Superior temporal gyrus (tissue), 1 donor: Measurements from ENCODE around the gene PDGFB.
"Not testable (repeated sequence)": the region's sequence is repeated elsewhere in the genome, so short reads cannot be mapped to it uniquely, and the experiment has no call there.

Source experiments
- DNase-seq: peaks from one replicate; pipeline ENCODE4 v3.0.0-alpha.2; 2016; ENCODE audit errors: extremely low spot score

PDGFB gene

DNA sequence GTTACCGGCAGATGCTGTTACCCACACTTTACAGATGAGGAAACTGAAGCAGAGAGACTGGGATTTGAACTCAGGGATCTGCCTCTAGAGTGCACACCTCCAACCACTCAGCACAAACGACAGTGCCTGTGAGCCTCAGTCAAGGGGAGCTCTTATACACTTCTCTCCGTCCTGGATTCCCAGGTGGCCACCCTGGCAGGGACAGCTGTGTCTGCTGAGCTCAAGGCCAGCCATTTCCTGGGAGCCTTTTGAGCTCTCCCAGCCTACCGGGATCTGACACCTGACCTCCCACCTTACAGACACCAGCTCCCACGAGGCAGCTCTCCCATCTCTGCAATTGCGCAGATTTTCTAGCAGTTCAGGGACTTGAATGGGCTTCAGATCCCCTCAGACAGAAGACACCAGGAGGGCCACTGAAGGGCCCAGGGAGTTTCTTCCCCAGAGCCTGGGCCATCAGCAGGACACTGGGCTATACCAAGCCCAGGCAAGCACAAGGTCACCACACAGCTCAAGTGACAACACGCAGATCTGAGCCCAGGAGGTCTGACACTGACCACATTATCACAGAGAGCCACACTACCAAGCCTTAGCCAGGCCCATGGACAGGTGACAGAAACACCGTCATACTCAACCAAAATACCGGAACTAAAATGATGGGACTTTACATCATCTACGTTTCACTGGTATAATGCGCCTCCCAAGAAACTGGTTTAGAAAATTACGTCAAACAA lies 17.1 kb downstream of the PDGFB start:
- no peak for DNase-seq

DNA sequence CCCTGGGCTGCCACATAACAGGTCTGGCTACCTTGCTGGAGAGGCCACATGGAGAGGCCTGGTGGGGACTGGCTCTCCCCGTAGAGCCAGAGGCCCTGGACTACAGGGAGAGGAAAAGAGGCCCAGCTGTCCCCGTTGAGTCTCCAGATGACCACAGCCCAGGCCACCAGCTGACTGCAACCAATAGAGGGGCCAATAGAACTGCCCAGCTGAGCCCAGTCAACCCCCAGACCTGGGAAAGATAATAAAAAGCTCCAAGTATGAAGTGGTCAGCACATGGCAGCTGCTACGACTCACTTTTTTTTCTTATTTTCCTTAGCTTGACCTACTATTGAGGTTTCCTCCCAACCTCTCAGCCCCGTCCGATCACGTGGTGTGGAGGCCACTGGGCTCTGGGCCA lies 18.4 kb downstream of the PDGFB start:
- DNase-seq, result no peak

DNA sequence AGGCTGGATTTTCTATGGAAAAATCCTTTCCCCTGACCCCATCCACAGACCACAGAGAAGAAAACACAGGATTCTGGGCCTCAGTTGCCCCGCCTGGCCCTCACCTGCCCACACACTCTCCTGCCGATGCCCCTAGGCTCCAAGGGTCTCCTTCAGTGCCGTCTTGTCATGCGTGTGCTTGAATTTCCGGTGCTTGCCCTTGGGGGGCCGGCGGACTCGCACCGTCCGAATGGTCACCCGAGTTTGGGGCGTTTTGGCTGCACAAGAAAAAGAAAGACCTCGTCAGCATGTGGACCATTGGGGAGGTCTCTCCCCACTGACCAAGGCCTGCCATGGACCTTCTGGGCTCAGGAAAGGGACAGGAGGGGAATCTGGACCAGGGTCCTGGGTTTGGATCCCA lies 19.2 kb downstream of the PDGFB start:
- DNase-seq, result no peak

DNA sequence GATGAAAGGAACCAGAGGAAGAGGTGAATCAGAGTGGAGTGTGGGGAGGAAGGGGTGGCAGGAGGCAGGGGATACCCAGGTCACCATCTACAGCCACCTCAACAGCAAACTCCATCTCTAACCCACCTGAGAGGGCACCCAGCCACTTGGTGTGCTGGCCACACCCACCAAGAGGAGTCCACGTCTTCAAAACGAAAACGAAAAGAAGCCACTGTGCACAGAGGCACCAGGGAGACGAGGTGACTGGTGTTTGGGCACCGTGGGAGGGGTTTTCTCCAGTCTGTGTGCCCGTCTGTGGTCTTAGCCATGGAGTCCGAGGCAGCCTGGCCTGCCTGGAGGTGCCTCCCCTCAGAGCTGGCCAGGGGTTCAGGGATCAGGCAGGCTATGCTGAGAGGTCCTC lies 20.2 kb downstream of the PDGFB start:
- no peak for DNase-seq

DNA sequence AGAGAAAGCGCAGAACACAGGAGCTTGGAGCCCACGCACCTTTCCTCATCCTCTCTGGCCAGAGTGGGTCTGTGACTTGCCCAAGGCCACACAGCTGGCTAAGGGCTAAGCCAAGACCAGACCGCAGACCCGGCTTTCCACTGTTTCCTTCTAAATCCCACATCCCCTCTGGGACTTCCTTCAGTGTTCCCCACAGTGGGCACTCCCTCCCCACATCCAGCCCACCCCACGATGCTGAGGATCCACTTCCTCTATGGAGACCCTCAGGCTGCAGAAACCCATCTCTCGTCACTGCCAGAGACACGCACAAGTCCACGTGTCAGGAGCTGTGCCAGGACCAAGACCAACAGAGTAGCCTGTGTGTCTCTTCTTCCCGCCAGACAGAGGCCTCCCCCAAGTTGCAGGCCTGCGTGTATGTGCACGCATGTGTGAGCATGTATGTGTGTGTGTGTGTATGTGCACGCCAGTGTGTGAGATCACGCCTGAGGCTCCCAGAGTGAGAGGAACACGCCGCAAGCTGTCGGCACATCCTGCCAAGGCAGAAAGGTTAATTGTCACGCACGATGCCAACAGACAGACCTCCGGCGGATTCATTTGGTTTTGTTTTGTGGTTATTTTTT lies 21.6 kb downstream of the PDGFB start:
- DNase-seq, result no peak

DNA sequence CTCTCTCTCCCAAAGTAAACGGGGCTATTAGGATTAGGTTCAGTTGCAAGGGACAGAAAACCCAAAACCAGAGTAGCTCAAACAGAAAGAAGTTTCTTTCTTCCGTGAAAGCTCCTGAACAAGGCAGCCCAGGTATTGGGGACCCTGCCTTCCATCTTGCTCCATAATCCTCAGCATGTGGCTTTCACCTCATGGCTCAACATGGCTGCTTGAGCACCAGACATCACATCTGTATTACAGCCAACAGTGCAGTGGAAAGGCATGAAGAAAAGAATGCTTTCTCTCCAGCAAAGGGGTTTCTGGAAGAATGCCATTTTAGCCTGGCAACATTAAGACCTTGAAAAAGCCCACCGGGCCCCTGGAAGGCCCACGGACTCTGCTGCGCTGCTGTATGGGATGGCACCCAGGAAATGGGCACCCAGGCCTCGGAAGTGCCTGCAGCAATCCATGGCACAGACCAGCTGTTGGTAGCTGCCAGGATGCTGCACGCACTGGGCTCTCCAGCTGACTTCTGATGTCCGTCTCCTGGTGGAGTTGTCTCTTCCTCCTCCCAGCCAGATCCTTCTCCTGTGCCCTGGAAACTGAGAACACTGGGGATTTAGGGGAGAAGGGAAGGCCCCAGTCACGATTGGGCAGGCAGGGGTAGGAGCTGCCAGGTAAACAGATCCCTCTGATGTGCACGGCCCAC lies 22.6 kb downstream of the PDGFB start:
- no peak for DNase-seq

DNA sequence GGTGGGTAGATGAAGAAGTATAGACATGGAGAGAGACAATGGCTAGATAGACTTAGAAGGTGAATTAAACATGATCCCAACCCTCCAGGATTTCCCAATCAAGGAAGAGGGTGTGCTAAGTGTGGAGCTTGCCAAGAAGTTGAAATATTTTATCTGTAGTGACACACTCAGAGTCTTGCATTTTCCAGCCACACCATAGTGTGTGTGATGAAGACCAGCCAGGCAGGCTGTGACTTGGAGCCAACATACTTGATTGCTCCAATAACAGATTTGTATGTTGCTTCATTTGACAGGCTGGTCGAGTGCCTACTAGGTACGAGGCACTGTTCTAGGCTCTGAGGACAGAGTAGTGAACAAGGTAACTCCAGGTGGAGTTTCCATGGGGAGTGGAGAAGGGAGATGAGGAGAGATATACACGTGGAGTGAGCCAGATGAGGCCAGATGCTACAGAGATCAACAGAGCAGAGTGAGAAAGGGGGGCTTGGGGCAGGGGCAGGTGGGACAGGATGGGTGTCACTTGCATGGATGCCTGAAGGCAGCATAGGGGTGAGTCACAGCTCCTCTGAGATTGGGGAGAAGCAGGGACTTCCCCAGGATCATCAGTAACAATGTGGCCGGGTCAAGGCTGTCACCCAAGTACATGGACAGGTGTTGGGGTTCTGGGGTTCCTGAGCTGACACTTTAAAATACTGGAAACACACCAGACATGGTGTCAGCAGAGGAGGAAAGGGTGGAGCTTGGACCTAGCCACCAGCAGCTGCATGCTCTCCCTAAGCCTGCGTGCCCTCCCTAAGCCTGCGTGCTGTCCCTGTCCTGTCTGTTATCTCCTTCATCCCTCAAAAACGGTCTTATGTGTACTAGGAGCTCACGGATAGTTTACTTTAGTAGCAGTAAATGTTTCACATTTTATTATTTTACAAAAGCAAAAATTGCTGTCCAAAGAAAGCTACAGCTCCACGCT lies 23.6 kb downstream of the PDGFB start:
- no peak for DNase-seq

DNA sequence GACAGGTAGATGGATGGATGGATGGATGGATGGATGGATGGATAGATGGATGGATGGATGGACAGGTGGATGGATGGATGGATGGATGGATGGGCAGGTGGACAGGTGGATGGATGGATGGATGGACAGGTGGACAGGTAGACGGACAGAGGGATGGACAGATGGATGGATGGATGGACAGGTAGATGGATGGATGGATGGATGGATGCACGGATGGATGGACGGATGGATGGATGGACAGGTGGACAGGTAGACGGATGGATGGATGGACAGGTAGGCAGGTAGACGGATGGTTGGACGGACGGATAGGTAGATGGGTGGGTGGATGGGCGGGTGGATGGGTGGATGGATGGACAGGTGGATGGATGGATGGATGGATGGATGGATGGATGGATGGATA lies 24.3 kb downstream of the PDGFB start:
- DNase-seq, result no peak

DNA sequence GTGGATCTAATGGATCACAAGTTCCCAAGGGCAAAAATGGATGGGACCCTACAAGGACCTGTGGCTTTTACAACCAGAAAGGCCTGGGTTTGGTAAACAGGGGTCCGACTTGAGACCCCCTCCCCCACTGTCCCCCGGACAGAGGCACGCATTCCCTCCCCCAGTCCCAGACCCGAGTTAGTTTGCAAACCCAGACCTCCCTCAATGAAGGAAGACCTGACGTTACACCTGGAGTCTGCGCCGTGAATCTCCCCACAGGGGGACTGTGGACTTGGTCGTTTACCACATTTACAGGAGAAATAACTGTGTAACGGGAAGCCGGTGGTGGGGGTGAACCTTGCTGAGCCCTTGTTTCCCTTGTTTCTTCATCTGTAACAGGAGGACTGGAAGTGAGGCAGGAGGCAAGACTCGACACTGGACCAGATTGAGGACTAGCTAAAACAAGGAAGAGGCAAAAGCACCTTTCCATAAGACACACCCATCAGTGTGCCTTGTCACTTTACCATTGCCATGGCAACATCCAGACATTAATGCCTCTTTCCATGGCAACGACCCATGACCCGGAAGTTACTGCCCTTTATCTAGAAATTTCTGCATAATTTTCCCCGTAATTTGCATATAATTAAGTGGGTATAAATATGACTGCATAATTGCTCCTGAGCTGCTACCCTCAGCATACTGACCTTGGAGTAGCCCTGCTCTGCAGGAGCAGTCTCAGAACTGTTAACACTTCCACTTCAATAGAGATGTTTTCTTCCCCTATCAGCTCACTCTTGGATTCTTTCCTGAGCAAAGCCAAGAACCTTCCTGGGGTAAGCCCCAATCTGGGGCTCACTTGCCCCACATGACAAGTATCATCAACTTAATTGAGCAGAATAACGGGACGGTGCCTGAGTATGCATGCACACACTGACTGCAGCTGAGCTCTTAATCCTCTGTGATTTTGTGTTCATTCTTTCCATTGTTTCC lies 25.4 kb downstream of the PDGFB start:
- DNase-seq, result no peak

DNA sequence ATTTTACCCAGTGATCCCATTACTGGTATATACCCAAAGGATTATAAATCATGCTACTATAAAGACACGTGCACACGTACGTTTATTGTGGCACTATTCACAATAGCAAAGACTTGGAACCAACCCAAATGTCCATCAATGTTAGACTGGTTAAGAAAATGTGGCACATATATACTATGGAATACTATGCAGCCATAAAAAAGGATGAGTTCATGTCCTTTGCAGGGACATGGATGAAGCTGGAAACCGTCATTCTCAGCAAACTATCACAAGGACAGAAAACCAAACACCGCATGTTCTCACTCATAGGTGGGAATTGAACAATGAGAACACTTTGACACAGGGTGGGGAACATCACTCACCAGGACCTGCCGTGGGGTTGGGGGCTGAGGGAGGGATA lies 26.4 kb downstream of the PDGFB start:
- not testable (repeated sequence) for DNase-seq

DNA sequence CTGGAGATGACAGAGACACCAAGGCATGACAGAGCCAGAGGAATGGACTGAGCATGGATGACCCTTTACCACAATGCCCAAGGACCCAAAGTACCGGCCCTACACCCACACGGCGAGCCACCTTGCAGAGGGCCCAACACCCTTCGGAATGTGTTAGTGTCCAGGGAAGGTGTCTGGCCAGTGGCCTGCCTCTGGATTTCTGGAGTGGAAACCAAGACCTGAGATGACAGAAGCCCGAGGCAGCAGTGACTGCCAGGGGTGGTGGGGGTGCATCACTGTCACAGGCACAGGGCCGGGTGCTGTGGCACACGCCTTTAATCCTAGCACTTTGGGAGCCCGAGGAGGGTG lies 28.7 kb downstream of the PDGFB start:
- DNase-seq, result no peak

DNA sequence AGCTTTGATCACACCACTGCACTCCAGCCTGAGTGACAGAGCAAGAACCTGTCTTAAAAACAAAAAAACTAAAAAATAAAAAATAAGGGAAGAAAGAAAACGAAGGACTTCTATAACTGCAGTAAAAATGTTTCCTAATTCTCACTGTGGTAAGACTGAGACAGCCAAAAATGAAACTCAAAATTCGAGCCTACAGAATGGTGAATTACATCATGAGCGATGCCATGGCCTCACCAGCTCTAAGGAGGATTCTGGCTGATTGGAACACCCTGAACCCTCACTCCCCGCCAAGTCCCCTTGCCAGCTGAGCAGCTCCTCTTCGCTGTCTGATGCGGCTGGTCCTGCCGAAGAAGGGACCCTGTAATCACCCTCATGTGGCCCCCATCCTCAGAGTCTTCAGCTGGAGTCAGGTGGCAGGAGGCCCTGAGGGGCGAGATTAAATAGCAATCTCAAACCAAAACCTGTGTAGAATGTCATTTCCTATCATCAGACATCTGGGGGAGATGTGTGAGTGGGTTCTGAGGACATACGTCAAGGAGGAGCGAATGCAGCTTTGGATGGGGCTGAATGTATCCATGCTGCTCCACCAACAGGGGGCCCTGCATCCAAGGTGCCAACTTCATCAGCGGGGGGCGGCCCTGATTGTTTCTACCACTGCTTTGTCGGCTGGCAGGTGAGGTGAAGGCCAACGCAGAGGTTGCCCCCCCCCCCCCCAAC lies 29.2 kb downstream of the PDGFB start:
- no peak for DNase-seq

DNA sequence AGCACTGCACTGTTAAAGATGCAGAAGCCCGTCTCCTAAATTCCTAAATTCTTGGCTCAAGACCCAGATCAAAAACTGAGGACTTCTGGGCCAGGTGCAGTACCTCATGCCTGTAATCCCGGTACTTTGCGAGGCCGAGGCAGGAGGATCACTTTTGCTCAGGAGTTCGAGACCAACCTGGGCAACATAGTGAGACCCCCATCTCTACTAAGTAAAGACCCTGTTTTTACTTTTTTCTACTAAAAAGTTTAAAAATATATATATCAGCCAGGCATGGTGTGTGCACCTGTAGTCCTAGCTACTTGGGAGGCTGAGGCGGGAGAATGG lies 29.7 kb downstream of the PDGFB start:
- no peak for DNase-seq

DNA sequence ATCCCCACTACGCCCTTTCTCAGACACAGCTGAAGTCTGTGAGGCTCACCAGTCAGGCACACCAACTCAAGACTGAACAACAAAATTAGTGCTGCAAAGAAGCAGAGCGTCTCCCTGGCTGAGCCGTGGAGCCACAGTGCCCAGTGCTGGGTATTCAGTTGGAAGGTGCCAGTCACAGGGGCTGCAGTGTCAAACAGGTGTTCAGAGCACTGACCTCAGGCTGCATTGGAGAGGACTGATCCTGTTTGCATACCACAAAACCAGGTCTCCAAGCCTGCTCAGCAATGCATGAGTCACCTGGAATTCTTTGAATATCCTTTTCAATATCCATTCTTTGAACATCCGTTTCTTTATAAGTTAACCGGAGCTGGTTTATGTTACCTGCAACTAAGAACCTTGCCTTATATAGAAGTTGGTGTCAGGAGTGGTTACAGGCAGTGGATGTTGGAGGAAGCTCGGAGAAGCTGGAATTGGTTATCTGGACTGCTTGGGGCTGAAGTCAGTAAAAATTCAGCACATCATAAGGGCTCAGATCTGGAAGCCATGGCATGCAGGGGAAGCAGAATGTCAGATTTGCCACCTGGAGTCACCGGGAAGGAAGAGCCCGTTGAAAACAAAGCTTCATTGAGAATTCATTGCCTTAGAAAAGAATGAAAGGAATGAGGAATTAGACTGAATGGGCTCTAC lies 30.3 kb downstream of the PDGFB start:
- DNase-seq, result no peak

DNA sequence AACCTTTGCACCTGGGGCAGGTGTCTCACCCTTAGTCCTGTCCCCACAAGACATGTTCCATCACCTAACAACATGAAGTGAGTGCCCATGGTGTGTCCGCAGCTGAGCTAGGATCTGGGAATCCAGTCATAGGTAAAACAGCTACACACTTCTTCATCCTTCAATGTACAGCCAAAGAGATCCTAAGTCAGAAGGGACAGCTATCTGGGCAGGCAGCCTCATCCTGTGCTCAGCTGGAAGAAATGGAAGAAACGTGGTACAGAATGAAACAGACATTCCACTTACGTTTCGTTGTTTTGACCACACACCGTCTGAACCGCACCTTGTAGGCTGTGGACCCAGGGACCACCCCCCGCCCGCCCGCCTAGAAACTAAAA lies 30.8 kb downstream of the PDGFB start:
- DNase-seq, result no peak

DNA sequence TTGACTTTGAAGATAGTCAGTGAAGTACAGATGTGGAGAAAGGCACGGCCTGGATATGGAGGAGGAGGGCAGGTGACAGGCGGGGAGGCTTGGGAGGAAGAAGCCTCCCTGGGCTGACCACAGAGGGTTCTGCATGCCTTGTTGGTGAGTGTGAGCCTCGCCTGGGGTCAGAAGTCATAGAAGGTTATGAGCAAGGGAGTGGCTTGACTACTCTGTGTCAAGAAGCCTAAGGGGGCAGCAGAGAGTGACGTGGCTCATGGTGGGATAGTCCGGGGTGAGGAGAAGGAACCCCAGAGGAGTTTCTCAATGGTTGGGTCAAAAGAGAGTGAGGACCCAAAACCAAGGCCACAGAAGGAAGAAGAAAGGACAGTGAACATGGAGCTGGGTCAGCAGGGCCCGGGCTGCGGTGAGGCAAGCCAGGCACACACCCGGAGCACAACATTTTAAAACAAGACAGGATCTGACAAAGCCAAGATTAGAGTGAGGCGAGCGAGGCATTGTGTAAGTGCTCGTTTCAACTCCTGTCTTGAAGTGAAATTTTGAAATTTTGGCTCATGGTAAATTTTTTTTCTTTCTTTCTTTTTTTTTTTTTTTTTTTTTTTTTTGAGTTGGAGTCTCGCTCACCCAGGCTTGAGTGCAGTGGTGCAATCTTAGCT lies 31.9 kb downstream of the PDGFB start:
- no peak for DNase-seq

DNA sequence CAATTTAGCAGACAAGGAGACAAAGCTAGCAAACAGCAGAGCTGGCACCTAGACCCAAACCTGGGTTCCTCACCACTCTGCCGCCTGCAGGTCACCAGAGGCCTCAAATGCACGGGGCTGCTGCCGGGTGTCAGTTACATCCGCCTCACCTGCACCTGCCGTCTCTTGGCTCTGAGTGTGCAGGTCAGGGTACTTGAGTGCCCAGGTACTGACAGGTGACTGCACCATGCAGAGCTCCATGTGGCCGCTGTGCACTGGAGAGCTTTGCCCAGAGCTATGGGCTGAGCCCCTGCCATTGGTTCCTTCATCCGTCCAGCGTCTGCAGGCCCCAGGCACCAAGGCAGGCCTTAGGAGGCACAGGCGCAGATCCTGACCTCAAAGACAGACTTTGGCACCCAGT lies 35.0 kb downstream of the PDGFB start:
- DNase-seq, result no peak

DNA sequence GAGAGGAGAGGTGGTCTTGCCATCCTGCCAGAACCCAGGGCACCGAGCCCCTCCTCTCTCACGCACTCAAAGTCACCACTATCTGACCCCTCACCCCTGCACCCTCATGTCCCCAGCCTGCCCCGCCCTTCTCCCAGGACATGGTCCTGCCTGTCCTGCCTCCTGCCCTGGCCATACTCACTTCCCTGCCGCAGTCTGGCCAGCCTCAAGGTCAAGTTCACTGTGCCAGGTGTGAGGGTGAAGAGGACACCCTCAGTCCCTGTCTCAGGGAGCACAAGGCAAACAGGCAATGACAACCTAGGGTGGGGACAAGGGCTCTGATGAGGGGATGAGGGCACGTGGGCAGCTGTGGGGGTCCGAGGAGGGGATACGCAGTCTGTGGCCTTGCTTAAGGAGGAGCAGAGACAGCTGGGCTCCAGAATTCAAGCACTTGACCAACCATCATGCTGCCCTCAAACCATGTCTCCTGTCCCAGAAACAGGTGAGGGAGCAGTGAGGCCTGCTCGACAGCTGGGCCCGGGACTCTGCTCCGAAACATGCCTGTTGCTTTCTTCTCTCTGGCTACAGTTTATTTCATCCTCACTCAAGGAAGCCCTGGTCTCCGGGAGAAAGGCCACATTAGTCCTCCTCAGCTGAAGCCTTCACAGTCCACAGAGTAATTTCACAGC lies 36.6 kb downstream of the PDGFB start:
- no peak for DNase-seq
